GM12891 (cell line): Measurements from ENCODE around the gene NR5A2.

Experiments used
- POLR2A ChIP-seq: IDR thresholded peaks from 2 replicates; pipeline ENCODE4 v1.6.1; 2011; ENCODE audit warnings: low read depth, low read length, control low read depth
- POLR2AphosphoS5 ChIP-seq: IDR thresholded peaks from 2 replicates; pipeline ENCODE4 v1.6.1; 2011; ENCODE audit warnings: low read depth, low read length, control low read depth
- POU2F2 ChIP-seq: IDR thresholded peaks from 2 replicates; pipeline ENCODE4 v1.6.1; 2011; ENCODE audit warnings: low read depth, mild to moderate bottlenecking, control low read depth, low read length, moderate library complexity
- SPI1 ChIP-seq: IDR thresholded peaks from 2 replicates; pipeline ENCODE4 v1.6.1; 2011; ENCODE audit warnings: low read depth, low read length, control low read depth
- TAF1 ChIP-seq: IDR thresholded peaks from 2 replicates; pipeline ENCODE4 v1.6.1; 2011; ENCODE audit warnings: low read depth, low read length, control low read depth

DNA sequence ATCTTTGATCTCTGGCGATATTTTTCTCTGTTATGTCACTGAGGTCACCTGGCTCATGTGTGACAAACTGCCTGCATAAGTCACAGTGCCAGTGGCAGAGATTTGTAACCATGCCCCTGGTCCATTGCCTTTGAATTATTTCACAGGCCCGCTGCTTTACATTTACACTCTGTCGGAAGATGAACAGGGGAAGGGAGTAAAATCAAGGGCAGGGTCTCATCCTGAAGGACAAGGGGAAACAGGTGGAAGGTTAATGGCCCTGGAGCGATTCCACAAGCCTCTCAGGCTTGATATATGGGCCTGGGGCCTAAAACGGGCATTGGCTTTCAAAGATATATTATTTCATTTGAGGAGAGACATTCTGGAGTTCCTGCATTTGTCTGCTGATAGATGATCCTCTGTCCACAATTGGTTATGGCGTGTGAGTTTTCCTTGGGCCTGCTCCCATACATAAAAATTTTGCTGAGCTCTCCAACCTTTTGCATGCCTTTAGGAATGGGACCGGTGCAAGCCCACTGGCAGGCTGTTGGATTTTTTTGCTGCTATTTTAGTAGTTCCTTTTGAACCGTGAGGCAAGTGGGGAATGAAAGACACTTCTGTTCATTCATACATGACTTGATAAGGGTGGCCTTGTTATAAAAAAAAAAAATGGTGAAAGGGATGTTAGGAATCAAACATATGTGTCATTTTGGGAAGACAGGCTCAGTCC is 51.9 kb downstream of the NR5A2 start:
- TF ChIP-seq POLR2AphosphoS5 (no peak), TAF1 (no peak), POLR2A (no peak), SPI1 (no peak), POU2F2 (no peak)
